Measurements from ENCODE around the gene RBM20. TPM values are rescaled to one million over a fixed set of nuclear protein-coding genes. Genes with fewer than 3 reads are reported as not detected.

The RBM20 gene
- total and polyA plus RNA-seq, 2 of the 13 experiments (the other 11 are each of a cell fraction or from before 2014, with no cell fraction given): 0.02 to 0.22 TPM

DNA sequence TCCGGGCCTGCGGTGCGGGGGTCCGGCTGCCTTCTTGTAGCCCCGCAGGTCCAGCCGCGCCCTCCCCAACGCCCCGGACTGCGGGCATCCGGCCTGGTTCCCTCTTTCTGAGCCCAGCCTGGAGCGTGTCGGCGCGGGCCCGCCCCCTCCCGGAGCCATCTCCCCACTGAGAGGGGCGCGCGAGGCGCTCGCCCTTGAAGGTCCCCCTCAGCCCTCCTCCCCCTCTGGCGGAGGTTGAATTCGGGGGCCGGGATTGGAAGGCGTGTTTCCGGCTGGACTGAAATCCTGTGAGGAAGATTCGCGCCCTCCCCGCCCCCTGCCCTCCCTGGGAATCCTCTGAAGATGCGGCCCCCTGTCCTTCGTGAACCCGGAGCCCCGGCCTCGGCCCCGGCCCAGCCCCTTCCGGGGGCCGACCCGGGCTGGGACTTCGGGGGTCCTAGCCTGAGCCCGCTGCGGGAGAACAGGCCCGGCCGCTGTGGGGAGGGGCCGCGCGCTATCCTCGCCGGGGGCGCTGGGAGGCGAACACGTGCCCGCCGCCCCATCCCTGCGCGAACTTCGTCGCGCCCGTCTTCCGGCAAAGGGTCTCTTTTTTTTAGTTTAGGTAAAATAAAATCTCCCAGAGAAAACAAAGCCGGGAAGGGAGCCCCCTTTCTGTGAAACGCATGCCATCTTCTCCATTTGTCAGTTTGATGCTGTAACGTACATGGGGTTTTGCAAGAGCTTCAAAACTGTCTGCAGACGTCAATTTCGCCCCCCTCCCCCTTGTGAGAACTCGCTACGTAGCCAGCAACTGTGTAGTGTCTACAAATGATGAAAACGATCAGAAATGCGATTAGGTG, 228.2 kb downstream of the RBM20 start (continued):
- TF ChIP-seq, protein P1, sequence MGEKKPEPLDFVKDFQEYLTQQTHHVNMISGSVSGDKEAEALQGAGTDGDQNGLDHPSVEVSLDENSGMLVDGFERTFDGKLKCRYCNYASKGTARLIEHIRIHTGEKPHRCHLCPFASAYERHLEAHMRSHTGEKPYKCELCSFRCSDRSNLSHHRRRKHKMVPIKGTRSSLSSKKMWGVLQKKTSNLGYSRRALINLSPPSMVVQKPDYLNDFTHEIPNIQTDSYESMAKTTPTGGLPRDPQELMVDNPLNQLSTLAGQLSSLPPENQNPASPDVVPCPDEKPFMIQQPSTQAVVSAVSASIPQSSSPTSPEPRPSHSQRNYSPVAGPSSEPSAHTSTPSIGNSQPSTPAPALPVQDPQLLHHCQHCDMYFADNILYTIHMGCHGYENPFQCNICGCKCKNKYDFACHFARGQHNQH (CRISPR knock-in tag; IDR thresholded peaks at IDR 0.05): no peak
- no peak for TF ChIP-seq ZMYM3 (CRISPR knock-in tag; IDR thresholded peaks at IDR 0.05)
- TF ChIP-seq, protein P2, sequence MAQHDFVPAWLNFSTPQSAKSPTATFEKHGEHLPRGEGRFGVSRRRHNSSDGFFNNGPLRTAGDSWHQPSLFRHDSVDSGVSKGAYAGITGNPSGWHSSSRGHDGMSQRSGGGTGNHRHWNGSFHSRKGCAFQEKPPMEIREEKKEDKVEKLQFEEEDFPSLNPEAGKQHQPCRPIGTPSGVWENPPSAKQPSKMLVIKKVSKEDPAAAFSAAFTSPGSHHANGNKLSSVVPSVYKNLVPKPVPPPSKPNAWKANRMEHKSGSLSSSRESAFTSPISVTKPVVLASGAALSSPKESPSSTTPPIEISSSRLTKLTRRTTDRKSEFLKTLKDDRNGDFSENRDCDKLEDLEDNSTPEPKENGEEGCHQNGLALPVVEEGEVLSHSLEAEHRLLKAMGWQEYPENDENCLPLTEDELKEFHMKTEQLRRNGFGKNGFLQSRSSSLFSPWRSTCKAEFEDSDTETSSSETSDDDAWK (CRISPR knock-in tag; IDR thresholded peaks at IDR 0.05): no peak
- TF ChIP-seq, protein P3, sequence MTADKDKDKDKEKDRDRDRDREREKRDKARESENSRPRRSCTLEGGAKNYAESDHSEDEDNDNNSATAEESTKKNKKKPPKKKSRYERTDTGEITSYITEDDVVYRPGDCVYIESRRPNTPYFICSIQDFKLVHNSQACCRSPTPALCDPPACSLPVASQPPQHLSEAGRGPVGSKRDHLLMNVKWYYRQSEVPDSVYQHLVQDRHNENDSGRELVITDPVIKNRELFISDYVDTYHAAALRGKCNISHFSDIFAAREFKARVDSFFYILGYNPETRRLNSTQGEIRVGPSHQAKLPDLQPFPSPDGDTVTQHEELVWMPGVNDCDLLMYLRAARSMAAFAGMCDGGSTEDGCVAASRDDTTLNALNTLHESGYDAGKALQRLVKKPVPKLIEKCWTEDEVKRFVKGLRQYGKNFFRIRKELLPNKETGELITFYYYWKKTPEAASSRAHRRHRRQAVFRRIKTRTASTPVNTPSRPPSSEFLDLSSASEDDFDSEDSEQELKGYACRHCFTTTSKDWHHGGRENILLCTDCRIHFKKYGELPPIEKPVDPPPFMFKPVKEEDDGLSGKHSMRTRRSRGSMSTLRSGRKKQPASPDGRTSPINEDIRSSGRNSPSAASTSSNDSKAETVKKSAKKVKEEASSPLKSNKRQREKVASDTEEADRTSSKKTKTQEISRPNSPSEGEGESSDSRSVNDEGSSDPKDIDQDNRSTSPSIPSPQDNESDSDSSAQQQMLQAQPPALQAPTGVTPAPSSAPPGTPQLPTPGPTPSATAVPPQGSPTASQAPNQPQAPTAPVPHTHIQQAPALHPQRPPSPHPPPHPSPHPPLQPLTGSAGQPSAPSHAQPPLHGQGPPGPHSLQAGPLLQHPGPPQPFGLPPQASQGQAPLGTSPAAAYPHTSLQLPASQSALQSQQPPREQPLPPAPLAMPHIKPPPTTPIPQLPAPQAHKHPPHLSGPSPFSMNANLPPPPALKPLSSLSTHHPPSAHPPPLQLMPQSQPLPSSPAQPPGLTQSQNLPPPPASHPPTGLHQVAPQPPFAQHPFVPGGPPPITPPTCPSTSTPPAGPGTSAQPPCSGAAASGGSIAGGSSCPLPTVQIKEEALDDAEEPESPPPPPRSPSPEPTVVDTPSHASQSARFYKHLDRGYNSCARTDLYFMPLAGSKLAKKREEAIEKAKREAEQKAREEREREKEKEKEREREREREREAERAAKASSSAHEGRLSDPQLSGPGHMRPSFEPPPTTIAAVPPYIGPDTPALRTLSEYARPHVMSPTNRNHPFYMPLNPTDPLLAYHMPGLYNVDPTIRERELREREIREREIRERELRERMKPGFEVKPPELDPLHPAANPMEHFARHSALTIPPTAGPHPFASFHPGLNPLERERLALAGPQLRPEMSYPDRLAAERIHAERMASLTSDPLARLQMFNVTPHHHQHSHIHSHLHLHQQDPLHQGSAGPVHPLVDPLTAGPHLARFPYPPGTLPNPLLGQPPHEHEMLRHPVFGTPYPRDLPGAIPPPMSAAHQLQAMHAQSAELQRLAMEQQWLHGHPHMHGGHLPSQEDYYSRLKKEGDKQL (CRISPR knock-in tag; IDR thresholded peaks at IDR 0.05; ENCODE audit: low read depth): no peak
- TF ChIP-seq HIVEP1 (CRISPR knock-in tag; IDR thresholded peaks at IDR 0.05): peak; percentile 61; the same call in 1 of the 2 replicates
- TF ChIP-seq, protein P4, sequence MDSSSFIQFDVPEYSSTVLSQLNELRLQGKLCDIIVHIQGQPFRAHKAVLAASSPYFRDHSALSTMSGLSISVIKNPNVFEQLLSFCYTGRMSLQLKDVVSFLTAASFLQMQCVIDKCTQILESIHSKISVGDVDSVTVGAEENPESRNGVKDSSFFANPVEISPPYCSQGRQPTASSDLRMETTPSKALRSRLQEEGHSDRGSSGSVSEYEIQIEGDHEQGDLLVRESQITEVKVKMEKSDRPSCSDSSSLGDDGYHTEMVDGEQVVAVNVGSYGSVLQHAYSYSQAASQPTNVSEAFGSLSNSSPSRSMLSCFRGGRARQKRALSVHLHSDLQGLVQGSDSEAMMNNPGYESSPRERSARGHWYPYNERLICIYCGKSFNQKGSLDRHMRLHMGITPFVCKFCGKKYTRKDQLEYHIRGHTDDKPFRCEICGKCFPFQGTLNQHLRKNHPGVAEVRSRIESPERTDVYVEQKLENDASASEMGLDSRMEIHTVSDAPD (CRISPR knock-in tag; IDR thresholded peaks at IDR 0.05): no peak
- no peak for TF ChIP-seq ZSCAN22 (CRISPR knock-in tag; IDR thresholded peaks at IDR 0.05)
- TF ChIP-seq ZNF615 (CRISPR knock-in tag; IDR thresholded peaks at IDR 0.05; ENCODE audit: borderline replicate concordance): no peak
- no peak for TF ChIP-seq AHR (CRISPR knock-in tag; IDR thresholded peaks at IDR 0.05)
- no peak for TF ChIP-seq ZNF841 (CRISPR knock-in tag; IDR thresholded peaks at IDR 0.05; ENCODE audit: borderline replicate concordance)
- no peak; the same call in 1 of the 2 replicates for TF ChIP-seq ZNF281 (CRISPR knock-in tag; IDR thresholded peaks at IDR 0.05; ENCODE audit: borderline replicate concordance)
- TF ChIP-seq JUN (CRISPR knock-in tag; IDR thresholded peaks at IDR 0.05): no peak
- 0 out of 2 replicates have a peak, but pooled peaks have one; percentile 62 for TF ChIP-seq MED13 (CRISPR knock-in tag; IDR thresholded peaks at IDR 0.05)
